ENCODE results near the gene S100A2.

DNA sequence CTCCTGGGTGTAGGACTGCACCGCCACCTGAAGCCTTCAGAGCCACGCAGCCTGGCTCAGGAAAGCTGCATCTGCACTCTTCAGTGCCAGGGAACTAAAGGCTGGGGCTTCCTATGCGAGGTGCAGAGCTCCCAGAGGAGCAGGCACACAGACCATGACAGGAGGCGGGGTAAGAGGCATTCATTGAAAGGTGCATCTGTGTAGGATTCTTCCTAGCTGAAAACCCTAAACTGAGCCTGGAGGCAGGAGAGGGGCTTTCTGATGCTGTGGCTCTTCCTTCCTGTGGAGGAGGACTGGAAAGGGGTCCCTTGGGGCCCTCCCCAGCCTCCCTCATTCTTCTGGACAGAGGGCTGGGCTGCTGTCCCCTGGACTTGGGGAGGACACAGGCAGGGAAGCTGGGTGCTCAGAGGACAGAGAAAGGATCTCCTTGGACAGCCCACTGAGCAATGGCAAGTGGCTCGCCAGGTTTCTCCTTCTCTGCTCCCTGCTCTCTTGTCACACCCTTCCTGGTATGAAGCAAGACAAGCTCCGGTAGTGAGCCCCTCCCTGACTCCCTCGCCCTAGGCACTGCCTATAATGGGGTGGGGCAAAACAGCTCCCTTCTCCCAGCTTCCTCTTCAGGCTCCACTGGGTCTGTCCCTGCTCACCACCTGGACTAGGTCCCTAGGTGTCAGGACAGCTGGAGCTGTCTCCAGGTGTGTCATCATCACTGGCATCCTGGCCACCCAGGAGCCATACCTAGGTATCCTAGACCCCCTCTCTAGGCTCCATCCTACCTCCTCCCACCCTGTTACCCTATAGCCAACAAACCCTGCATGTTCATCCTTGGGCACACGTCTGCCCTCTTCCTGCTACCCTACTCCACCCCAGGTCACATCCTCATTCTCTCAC lies 49.9 kb downstream of the S100A2 start:
- TF ChIP-seq, protein P1, sequence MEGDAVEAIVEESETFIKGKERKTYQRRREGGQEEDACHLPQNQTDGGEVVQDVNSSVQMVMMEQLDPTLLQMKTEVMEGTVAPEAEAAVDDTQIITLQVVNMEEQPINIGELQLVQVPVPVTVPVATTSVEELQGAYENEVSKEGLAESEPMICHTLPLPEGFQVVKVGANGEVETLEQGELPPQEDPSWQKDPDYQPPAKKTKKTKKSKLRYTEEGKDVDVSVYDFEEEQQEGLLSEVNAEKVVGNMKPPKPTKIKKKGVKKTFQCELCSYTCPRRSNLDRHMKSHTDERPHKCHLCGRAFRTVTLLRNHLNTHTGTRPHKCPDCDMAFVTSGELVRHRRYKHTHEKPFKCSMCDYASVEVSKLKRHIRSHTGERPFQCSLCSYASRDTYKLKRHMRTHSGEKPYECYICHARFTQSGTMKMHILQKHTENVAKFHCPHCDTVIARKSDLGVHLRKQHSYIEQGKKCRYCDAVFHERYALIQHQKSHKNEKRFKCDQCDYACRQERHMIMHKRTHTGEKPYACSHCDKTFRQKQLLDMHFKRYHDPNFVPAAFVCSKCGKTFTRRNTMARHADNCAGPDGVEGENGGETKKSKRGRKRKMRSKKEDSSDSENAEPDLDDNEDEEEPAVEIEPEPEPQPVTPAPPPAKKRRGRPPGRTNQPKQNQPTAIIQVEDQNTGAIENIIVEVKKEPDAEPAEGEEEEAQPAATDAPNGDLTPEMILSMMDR (IDR thresholded peaks at IDR 0.05) = no peak
- no peak for TF ChIP-seq POLR2AphosphoS5 (IDR thresholded peaks at IDR 0.05)
